ENCODE results near the gene SARS1.
A peak's percentile ranks its signal among the peaks of the same experiment; 100 is the strongest.

Gene SARS1

GRCh38 chr1:109225711-109226445 lies 12.2 kb downstream of the SARS1 start:
- DNase-seq, result no peak

- DNase-seq, result no peak
Measured at GRCh38 chr1:109228167-109228566, 14.4 kb downstream of the SARS1 start.

- no peak for DNase-seq
Measured at GRCh38 chr1:109229531-109230127, 15.9 kb downstream of the SARS1 start.

DNA sequence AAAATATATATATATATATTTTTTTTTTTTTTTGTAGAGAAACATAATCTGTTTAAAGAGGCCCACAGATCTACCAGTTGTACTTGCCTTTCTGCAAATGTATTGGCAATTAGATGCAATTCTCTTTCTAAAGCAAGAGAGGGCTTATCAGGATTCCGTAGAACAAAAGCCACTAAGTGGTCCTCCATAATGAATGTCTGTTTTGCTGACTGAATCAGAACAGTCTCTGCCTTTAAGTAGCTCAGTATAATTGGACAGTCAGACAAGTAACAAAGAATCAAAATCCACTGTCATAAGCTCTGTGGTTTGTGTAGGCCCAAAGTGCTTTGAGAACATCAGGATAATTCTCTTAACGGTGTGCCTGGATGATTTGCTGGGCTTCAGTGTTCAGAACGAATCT lies 17.3 kb downstream of the SARS1 start:
- no peak for DNase-seq

- DNase-seq, result no peak
Measured at GRCh38 chr1:109235137-109235536, 21.4 kb downstream of the SARS1 start.

DNA sequence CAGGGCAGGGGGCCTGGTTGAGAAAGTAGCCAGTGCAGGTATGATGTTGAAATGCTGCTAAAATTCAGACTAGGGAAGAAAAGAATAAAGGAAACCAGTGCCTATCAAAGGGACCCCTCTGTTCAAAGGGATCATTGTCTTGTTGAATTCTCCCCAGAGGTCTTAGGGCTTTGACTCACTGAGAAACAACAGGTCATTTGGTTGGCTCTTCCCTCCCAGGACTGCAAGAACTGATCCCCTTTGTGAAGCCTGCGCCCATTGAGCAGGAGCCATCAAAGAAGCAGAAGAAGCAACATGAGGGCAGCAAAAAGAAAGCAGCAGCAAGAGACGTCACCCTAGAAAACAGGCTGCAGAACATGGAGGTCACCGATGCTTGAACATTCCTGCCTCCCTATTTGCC lies 23.8 kb downstream of the SARS1 start:
- DNase-seq, result no peak

- no peak for DNase-seq
Measured at GRCh38 chr1:109238382-109238781, 24.7 kb downstream of the SARS1 start.

GRCh38 chr1:109239047-109239408 lies 25.3 kb downstream of the SARS1 start:
- DNase-seq, result no peak

DNA sequence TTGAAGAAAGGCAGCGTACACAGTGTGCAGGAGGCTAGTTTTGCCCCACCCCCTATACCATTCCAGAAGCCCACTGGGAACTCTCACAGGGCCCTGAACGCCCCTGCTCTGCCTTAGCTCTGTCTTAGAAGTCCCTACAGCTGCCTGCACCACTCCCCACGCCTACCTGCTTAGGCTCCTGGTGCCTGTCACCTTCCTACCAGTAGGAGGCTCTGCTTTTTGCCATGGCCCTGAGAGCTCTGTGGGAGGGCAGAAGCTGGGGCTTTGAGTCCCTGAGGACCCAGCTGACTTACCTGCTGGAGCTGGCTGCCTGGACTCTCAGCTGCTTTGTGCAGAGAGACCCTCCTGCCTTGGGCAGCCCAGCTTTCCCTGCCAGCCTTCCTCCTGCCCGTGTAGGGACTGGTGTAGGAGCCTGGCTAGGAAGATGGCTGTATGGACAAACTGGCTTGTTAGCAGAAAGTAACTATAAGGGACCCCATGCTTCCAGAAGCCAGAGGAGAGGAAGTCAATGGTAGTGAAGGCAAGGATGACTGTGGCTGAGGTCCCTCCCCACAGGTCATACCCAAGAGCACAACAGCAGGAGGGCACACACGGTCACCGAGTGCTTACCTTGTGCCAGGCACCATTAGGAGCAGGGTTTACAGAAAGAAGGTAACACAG lies 25.8 kb downstream of the SARS1 start:
- no peak for DNase-seq

GRCh38 chr1:109240158-109241152 lies 26.7 kb downstream of the SARS1 start:
- DNase-seq, result no peak

- DNase-seq, result no peak
Measured at GRCh38 chr1:109241344-109241743, 27.6 kb downstream of the SARS1 start.

DNA sequence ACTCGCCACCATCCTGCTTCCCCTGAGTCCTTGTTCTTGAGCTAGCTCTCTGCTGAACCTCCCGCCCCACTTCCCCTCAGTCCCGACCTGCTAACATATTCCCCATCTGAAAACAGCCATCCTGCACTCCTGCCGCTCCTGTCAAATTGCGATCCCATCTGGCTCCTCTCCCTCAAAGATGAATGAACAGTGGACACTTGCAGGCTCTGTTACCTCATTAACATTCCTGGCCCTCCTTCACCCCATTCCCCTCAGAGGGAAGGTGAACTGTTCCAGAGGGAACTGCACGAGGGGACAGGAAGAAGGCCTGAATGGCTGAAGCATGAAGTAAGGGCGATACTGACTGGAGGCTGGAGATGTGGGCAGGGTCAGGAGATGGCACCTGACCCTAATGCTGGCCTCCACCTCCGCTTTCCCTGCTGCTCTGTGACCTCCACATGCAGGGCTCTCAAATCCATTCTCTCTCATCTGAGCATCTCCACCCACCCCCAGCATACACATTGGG lies 28.2 kb downstream of the SARS1 start:
- DNase-seq, result no peak

DNA sequence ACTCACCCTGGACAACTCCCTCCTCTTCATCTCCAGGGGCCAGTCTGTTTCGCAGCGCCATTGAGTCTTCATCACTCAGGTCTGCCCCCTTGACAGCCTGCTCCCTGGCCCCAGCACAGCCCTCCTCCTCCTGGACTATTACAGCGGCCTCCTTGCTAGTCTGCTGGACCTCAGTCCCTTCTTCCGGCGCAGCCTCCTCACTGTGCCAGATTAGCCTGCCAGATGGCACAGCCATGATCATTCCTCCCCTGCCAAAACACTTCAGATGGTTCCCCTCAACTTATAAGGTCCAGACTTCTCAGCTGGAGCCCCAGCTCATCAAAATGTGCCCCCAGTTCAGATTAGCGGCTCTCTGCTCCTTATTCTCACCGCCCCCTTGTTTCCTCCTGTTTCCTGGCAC lies 28.7 kb downstream of the SARS1 start:
- no peak for DNase-seq

DNA sequence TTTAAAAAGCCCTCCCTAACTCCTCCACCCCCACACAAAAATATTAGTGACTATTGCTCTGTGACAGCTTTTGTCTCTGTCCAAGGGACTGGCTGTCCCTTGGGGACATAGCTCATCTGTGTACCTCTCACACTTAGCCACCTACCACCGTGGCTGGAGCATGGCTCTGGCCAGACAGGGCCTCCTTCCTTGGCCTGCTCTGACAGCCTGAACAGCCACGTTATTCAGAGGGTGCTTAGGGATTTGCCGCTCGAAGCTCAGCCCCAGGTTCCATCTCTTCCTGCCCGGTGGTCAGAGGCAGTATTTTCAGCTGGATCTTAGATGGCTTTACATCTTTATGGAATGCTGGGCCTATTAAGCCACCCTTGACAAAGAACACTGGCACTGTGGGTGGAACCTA lies 29.5 kb downstream of the SARS1 start:
- DNase-seq, result no peak

GRCh38 chr1:109243860-109244552 lies 30.3 kb downstream of the SARS1 start:
- no peak for DNase-seq

GRCh38 chr1:109246141-109246551 lies 32.4 kb downstream of the SARS1 start:
- DNase-seq, result no peak

DNA sequence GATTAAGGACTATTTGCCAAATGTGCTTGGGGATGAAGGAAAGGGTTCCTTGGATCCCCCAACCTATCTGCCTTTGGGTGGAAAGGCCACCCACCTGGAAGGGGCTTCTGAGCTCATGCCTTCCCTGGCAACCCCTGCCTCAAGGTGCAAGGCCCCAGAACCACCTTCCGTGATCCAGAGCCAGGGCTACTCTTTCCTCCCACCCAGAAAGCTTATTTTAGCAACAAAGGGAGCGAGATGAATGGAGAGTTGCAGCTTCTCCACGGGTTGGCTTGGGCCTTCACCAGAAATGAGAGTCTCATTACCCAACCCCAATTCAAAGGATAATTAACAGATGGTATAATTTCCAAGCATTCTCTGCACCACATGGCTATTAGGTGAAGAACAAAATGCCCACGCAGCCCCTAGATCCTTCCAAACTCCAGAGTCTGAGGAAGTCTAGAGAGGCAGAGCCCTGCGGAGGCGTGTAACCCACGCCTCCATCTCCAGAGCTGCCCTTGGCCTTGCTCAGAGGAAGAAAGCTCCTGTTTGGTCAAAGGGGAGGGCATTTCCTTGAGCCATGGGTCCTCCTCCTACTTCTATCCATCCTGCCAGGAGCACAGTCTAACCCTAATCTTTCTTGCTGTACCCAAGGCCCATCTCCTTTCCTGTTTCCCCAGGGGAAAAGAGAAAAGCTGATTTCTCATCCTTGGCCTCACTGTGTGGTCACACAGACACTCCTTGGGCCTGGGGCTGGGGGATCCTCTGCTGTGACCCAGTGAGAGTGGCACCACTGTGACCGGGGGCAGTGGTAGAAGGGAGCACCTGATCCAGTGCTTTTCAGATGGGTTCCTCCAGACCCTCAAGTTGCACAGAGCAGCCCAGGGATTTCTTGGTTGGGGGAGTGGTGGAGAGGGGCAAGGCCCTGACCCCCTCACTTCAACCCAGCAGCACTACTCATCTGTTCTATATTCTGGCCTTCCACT lies 34.0 kb downstream of the SARS1 start:
- no peak for DNase-seq

GRCh38 chr1:109248444-109248796 lies 34.7 kb downstream of the SARS1 start:
- DNase-seq, result no peak

GRCh38 chr1:109248797-109249629 lies 35.3 kb downstream of the SARS1 start, which contains the start of gene CELSR2:
TSS of gene CELSR2 (plus strand) at chr1:109249539. CDS start at chr1:109250080, 541 bp downstream.
- peak; percentile 68 for DNase-seq

Data from right kidney (tissue), 1 donor.